ENCODE results near the gene GDPD4. TPM values are rescaled to one million over a fixed set of nuclear protein-coding genes. Genes with fewer than 3 reads are reported as not detected.

GDPD4 gene
- total and polyA plus RNA-seq, 2 of the 4 experiments (the other 2 are of a cell fraction), result not detected

DNA sequence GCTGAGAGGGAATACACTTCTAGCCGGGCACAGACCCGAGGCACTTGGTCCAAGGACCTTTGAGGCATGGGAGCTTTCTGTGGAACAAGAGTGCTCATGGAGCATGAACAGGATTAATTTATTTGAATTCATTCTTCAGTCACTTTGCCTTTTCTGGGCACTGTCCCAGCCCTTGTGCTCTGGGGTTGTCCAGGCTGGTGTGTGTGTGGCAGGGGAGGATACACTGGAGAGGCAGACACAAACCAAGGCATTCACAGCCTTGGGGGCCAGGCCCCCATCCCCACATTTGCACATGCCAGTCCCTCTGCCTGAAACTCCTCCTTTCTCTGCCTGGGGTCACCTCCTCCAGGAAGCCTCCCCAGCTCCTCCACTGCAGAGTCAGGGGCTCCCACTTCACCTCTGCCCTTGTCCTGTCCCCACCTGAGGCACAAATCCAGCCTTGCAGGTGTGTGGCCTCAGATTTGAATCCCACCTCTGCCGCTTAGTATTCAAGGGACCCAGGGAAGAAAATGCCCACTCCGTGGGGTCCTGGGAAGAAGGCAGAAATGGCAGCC is 118.0 kb downstream of the GDPD4 start:
- Histone ChIP-seq H4K5ac (ENCODE audit: low read depth, low read length) (no peak overlapping the region), H2AK5ac (ENCODE audit: low read depth, low read length) (no peak overlapping the region), H3K9ac (ENCODE audit: low read depth, low read length) (no peak overlapping the region), H3K4me3 (ENCODE audit: insufficient read depth, low read depth, low read length) (no peak overlapping the region), H4K20me1 (ENCODE audit: insufficient read depth, low read length) (no peaks in the 10 kb centered on the region), H3K14ac (replicated peaks; ENCODE audit: low read depth, low read length) (no peak overlapping the region), H2BK20ac (ENCODE audit: low read depth, low read length) (no peak overlapping the region), H3K9me3 (ENCODE audit: control insufficient read depth, insufficient read depth, low read length) (no peaks in the 10 kb centered on the region), H3K9me1 (ENCODE audit: insufficient read depth, low read length) (no peaks in the 10 kb centered on the region), H4K91ac (ENCODE audit: insufficient read depth, low read depth, low read length) (no peak overlapping the region), H3K56ac (ENCODE audit: extremely low read depth, insufficient read depth, low read length) (no peak overlapping the region), H3K4me2 (ENCODE audit: low read depth, low read length) (no peak overlapping the region), H4K8ac (ENCODE audit: low read depth in 2 of 2, low read length in 2 of 2) (no peak overlapping the region), H2BK120ac (ENCODE audit: low read depth, low read length) (no peak overlapping the region), H2AK9ac (replicated peaks; ENCODE audit: low read depth, low read length, poor library complexity) (no peak overlapping the region), H3K79me1 (ENCODE audit: low read depth in 1 of 2, low read length in 2 of 2) (no peaks in the 10 kb centered on the region), H2AFZ (replicated peaks; ENCODE audit: low read length, poor library complexity) (no peak overlapping the region), H3K18ac (ENCODE audit: low read depth, low read length) (no peak overlapping the region), H2BK5ac (ENCODE audit: low read depth, low read length, poor library complexity, severe bottlenecking) (no peak overlapping the region), H2BK15ac (ENCODE audit: low read depth, low read length) (no peak overlapping the region), H3K4ac (ENCODE audit: low read depth, low read length) (no peak overlapping the region), H3K27ac (ENCODE audit: insufficient read depth, low read length) (no peak overlapping the region), H3K27me3 (ENCODE audit: control insufficient read depth, insufficient read depth, low read length) (peaks cover 36% of the 10 kb centered on the region), H3K4me1 (ENCODE audit: control insufficient read depth, insufficient read depth, low read length) (no peaks in the 10 kb centered on the region), H3K36me3 (ENCODE audit: control insufficient read depth, insufficient read depth, low read length) (no peaks in the 10 kb centered on the region), H3K23ac (ENCODE audit: low read depth, low read length) (no peak overlapping the region)
- no CpG with 5 or more reads among the region's 4 CpGs for WGBS, 2 experiments (ENCODE audit: extremely low coverage in 2 of 2, insufficient read length in 1 of 2)
- no TSS peak for BruUV-seq (replicated peaks)
- dilution Hi-C loops (cut with HindIII; ENCODE audit: low sequenced_read_pairs, unreplicated experiment), result no loop called here
- in situ Hi-C loops (cut with MboI; ENCODE audit: low sequenced_read_pairs), result loop anchor here (10.0 kb wide), 1 partner anchor 59 kb away; the partner anchor contains the start of gene MYO7A
- ATAC-seq (ENCODE audit: low read depth) (no peak), DNase-seq (no peak)
- no peak for TF ChIP-seq USF2 (IDR thresholded peaks at IDR 0.05; ENCODE audit: low read depth, low read length)
- ChIA-PET POLR2A (ENCODE audit: unreplicated experiment) (no interaction called here), CTCF (interaction anchor here (1.8 kb wide), 1 partner anchor 56 kb away, joined by 9 read pairs; the partner anchor contains the start of gene MYO7A)
- intact Hi-C loops (cut with micrococcal nuclease), result loop anchor here (10.0 kb wide), 1 partner anchor 259 kb away; no protein-coding TSS in a partner anchor
